ENCODE measurements around the gene DNMT3A. TPM values are rescaled to one million over a fixed set of nuclear protein-coding genes. Genes with fewer than 3 reads are reported as not detected.

Gene DNMT3A
- total RNA-seq, 4 donors from 2014 or later: 5.9 to 14.1 (median 8.0) TPM

DNA sequence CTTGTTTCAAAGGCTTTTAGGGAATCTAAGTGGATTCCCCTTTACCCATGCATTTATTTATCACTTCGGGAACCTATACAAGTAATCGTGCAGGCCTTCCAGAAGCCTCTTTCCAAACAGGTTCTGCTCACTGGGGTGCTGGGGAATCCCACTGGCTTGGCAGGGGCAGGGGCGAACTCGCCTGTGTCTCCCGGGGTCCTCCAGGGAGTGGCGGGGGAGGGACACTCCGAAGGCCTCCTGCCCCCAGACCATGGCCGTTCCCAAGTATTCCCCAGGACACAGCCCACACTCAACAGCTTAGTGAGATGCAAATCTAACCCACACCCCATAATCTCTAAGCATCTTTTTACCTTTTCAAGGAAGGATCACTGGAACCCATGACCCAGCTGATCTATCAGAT, 6.5 kb downstream of the DNMT3A start:
- TF ChIP-seq POLR2A (IDR thresholded peaks at IDR 0.05): no peak
- TF ChIP-seq, protein P1, sequence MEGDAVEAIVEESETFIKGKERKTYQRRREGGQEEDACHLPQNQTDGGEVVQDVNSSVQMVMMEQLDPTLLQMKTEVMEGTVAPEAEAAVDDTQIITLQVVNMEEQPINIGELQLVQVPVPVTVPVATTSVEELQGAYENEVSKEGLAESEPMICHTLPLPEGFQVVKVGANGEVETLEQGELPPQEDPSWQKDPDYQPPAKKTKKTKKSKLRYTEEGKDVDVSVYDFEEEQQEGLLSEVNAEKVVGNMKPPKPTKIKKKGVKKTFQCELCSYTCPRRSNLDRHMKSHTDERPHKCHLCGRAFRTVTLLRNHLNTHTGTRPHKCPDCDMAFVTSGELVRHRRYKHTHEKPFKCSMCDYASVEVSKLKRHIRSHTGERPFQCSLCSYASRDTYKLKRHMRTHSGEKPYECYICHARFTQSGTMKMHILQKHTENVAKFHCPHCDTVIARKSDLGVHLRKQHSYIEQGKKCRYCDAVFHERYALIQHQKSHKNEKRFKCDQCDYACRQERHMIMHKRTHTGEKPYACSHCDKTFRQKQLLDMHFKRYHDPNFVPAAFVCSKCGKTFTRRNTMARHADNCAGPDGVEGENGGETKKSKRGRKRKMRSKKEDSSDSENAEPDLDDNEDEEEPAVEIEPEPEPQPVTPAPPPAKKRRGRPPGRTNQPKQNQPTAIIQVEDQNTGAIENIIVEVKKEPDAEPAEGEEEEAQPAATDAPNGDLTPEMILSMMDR (IDR thresholded peaks at IDR 0.05 in 4 of 5, conservative IDR thresholded peaks at IDR 0.05 in 1 of 5): no peak
- H3K36me3 ChIP-seq: no peaks in the 10 kb centered on the region
- H3K4me1 ChIP-seq: peaks cover 91 to 97% of the 10 kb centered on the region in 2 donors
- ATAC-seq (no peak), DNase-seq (no peak)
- H3K4me3 ChIP-seq: no peak overlapping the region
- no peaks in the 10 kb centered on the region for H3K9me3 ChIP-seq
- in situ Hi-C loops (cut with MboI; ENCODE audit: low sequenced_read_pairs in 4 of 4): no loop called here
- intact Hi-C loops (cut with DNase I; ENCODE audit: low total_unique reads): loop anchor here (2.0 kb wide), 1 partner anchor 18 kb away; no protein-coding TSS in a partner anchor
- peak overlapping the region; percentile 70 to 98 (median 85) for H3K27ac ChIP-seq
- H3K27me3 ChIP-seq: no peaks in the 10 kb centered on the region

DNA sequence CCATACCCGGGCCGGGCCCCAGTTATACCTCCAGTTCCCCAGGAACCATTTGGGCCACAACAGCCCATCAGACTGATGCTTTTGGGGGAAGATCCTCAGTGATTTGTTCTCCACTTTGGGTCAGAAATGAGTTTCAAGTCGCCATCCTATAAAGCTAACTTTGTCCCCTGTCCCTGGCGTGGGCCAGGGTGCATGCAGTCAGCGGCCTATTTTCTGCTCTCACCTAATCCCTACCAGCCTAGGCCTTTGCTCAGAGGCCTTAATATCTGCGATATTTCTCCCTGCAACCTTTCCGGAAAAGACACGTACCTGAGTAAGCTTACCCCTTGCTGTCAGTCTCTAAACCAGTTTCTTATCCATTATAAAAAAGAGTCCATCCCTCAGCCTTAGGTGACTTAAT, 7.2 kb downstream of the DNMT3A start:
- intact Hi-C loops (cut with DNase I; ENCODE audit: low total_unique reads) (loop anchor here (2.0 kb wide), 1 partner anchor 18 kb away; no protein-coding TSS in a partner anchor), in situ Hi-C loops (cut with MboI; ENCODE audit: low sequenced_read_pairs in 4 of 4) (no loop called here)
- Histone ChIP-seq H3K4me3 (no peak overlapping the region), H3K27ac (peak overlapping the region; percentile 70 to 98 (median 85)), H3K36me3 (no peaks in the 10 kb centered on the region), H3K27me3 (no peaks in the 10 kb centered on the region), H3K4me1 (peaks cover 90 to 97% of the 10 kb centered on the region in 2 donors), H3K9me3 (no peaks in the 10 kb centered on the region)
- ATAC-seq (peak; percentile 63 to 65), DNase-seq (no peak)
- no peak for TF ChIP-seq POLR2A (IDR thresholded peaks at IDR 0.05)
- TF ChIP-seq, protein P1 (IDR thresholded peaks at IDR 0.05 in 4 of 5, conservative IDR thresholded peaks at IDR 0.05 in 1 of 5): no peak

DNA sequence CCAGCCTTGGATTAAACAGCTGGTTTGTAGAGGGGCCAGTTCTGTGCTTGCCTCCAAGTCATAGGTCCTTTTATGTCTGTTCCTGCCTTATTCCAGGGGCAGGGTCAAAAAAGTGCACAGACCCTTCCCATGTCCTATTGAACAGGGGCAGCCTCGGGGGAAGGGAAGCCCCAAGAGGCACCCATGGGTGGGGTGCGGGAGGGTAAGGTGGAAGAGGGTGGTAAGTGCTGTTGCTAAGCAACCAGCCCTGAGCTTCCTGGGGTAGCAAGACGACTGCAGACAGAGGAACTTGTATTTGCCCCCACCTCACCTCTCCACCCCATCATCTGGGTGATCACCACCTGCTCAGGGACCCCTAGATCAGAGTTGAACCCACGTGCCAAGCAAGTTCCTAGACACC, 7.7 kb downstream of the DNMT3A start:
- intact Hi-C loops (cut with DNase I; ENCODE audit: low total_unique reads) (loop anchor here (2.0 kb wide), 1 partner anchor 17 kb away; no protein-coding TSS in a partner anchor), in situ Hi-C loops (cut with MboI; ENCODE audit: low sequenced_read_pairs in 4 of 4) (no loop called here)
- TF ChIP-seq, protein P1 (IDR thresholded peaks at IDR 0.05 in 4 of 5, conservative IDR thresholded peaks at IDR 0.05 in 1 of 5): no peak
- TF ChIP-seq POLR2A (IDR thresholded peaks at IDR 0.05): no peak
- Histone ChIP-seq H3K9me3 (no peaks in the 10 kb centered on the region), H3K4me3 (no peak overlapping the region), H3K27me3 (no peaks in the 10 kb centered on the region), H3K4me1 (peaks cover 90 to 97% of the 10 kb centered on the region in 2 donors), H3K27ac (peak overlapping the region; percentile 70 to 98 (median 85)), H3K36me3 (no peaks in the 10 kb centered on the region)
- no peak for ATAC-seq
- no peak for DNase-seq

DNA sequence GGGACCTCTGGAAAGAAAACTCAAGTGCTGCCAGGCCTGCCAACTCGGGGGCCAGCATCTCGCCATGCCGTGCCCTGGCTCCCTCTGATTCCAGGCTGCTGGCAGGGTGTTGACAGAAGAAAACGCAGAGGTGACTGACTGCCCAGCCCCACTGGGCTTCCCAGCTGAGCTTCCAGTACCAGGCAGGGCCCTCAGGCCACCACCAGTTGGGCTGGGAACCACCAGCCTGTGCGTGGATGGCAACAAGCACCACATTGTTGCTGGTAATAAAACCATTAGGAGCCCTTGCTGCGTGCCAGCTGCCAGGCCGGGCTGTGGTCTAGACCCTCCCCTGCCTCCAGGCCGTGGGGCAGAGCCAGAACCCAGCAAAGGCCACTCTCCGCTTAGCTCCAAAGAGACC, 9.2 kb downstream of the DNMT3A start:
- DNase-seq (no peak), ATAC-seq (peak in 1 of 2 donors; percentile 5)
- peak overlapping the region; percentile 6 to 98 (median 52) for H3K27ac ChIP-seq
- H3K36me3 ChIP-seq: no peaks in the 10 kb centered on the region
- intact Hi-C loops (cut with DNase I; ENCODE audit: low total_unique reads) (no loop called here), in situ Hi-C loops (cut with MboI; ENCODE audit: low sequenced_read_pairs in 4 of 4) (no loop called here)
- H3K4me1 ChIP-seq: peaks cover 87 to 97% of the 10 kb centered on the region in 2 donors
- TF ChIP-seq POLR2A (IDR thresholded peaks at IDR 0.05): no peak
- TF ChIP-seq, protein P1 (IDR thresholded peaks at IDR 0.05 in 4 of 5, conservative IDR thresholded peaks at IDR 0.05 in 1 of 5): no peak
- no peak overlapping the region for H3K4me3 ChIP-seq
- H3K27me3 ChIP-seq: no peaks in the 10 kb centered on the region
- no peaks in the 10 kb centered on the region for H3K9me3 ChIP-seq
